NB4 (cell line): ENCODE measurements around the gene ZNF652.

Experiments used
- CTCF ChIP-seq: IDR thresholded peaks from one replicate; pipeline ENCODE4 v1.5.1; 2012; ENCODE audit warnings: low read depth, low read length
- POLR2A ChIP-seq: IDR thresholded peaks from 2 replicates; pipeline ENCODE4 v1.6.1; 2011; ENCODE audit warnings: mild to moderate bottlenecking; ENCODE audit not compliant: insufficient read length; ENCODE audit errors: extremely low read depth

- TF ChIP-seq POLR2A (no peak), CTCF (no peak)
Measured at GRCh38 chr17:49387498-49388289, 25.6 kb upstream of the ZNF652 start.
